ENCODE measurements around the gene AFF3. TPM values are rescaled to one million over a fixed set of nuclear protein-coding genes. Genes with fewer than 3 reads are reported as not detected.

AFF3 gene
- total and polyA plus RNA-seq, 7 experiments from 2014 or later, result 3.0 to 24.1 (median 19.8) TPM

DNA sequence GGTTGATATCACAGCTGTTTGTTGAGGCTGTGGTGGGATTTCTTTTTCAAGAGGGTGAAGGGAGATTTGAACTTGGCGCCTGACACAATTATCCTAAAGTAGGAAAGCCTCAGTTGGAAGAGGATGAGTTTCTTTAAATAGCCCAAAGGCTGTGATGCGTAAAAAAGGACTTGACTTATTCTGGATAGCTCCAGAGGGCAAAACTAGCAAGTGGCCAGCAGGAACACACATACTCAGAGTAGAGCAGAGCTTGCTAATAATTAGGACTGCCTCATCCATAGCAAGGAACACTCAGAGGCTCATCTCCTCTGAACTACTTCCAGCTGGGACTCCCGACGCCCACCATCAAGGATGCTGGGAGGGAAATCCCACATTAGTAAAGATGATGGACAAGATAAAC, 74.0 kb downstream of the AFF3 start:
- DNase-seq (no peak), ATAC-seq (no peak)
- Mint-ChIP-seq H3K4me1 (peaks cover 0 to 13% (median 7%) of the 10 kb centered on the region in 7 donors), H3K9me3 (peaks cover 0 to 8% (median 2%) of the 10 kb centered on the region in 11 donors), H3K36me3 (peaks cover 0 to 8% (median 3%) of the 10 kb centered on the region in 5 donors), H3K27ac (no peak overlapping the region), H3K27me3 (peaks cover 0 to 15% (median 0%) of the 10 kb centered on the region in 5 donors), H3K4me3 (no peak overlapping the region)
- Histone ChIP-seq H3K36me3 (ENCODE audit: control insufficient read depth in 2 of 3, insufficient read depth in 3 of 3, low read length in 3 of 3) (no peaks in the 10 kb centered on the region), H3K4me1 (ENCODE audit: control insufficient read depth in 2 of 2, insufficient read depth in 2 of 2, low read length in 2 of 2) (no peaks in the 10 kb centered on the region), H3K27me3 (ENCODE audit: control insufficient read depth in 2 of 2, insufficient read depth in 2 of 2, low read length in 2 of 2) (no peaks in the 10 kb centered on the region), H3K27ac (ENCODE audit: low read depth, low read length) (no peak overlapping the region), H3K9me3 (ENCODE audit: control insufficient read depth in 2 of 3, low read length in 3 of 3) (no peaks in the 10 kb centered on the region), H3K4me3 (ENCODE audit: low read length) (no peak overlapping the region)
- CTCF ChIA-PET, result no interaction called here
- intact Hi-C loops (cut with micrococcal nuclease), result no loop called here
- POLR2A ChIA-PET, result no interaction called here

GRCh38 chr2:100067784-100068183, 74.6 kb downstream of the AFF3 start:
- Mint-ChIP-seq H3K4me3 (no peak overlapping the region), H3K4me1 (peaks cover 0 to 13% (median 6%) of the 10 kb centered on the region in 7 donors), H3K27ac (no peak overlapping the region), H3K9me3 (peaks cover 0 to 9% (median 3%) of the 10 kb centered on the region in 11 donors), H3K36me3 (peaks cover 0 to 12% (median 3%) of the 10 kb centered on the region in 5 donors), H3K27me3 (peaks cover 0 to 15% (median 0%) of the 10 kb centered on the region in 5 donors)
- Histone ChIP-seq H3K4me1 (ENCODE audit: control insufficient read depth in 2 of 2, insufficient read depth in 2 of 2, low read length in 2 of 2) (no peaks in the 10 kb centered on the region), H3K9me3 (ENCODE audit: control insufficient read depth in 2 of 3, low read length in 3 of 3) (no peaks in the 10 kb centered on the region), H3K27me3 (ENCODE audit: control insufficient read depth in 2 of 2, insufficient read depth in 2 of 2, low read length in 2 of 2) (no peaks in the 10 kb centered on the region), H3K27ac (ENCODE audit: low read depth, low read length) (no peak overlapping the region), H3K36me3 (ENCODE audit: control insufficient read depth in 2 of 3, insufficient read depth in 3 of 3, low read length in 3 of 3) (no peaks in the 10 kb centered on the region), H3K4me3 (ENCODE audit: low read length) (no peak overlapping the region)
- DNase-seq (no peak), ATAC-seq (no peak)
- CTCF ChIA-PET, result no interaction called here
- POLR2A ChIA-PET, result interaction anchor here (0.6 kb wide), 1 partner anchor 1621 kb away, joined by 3 read pairs; no protein-coding TSS in a partner anchor
- intact Hi-C loops (cut with micrococcal nuclease), result no loop called here

DNA sequence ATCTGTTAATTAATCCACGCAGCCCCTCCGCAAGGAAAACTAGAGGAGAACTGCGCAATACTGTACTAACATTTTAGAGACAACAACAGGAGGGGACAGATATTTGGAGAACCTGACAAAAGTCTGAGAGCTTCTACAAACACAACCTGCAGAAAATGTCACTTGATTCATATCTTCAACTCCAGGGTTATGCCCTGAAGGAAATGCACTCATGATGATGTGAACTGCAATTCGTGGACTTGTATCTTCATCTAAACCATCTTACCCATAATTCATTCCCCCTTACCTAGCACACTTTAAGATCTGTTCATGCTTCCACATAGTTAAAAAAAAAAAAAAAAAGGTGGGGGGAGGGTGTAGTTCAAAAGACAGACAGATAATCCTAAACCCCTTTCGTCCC, 75.5 kb downstream of the AFF3 start:
- no peak overlapping the region for H3K4me3 ChIP-seq (ENCODE audit: low read length)
- H3K27ac ChIP-seq (ENCODE audit: low read depth, low read length), result no peak overlapping the region
- DNase-seq, result no peak
- Mint-ChIP-seq H3K27me3 (peaks cover 0 to 15% (median 0%) of the 10 kb centered on the region in 5 donors), H3K4me3 (no peak overlapping the region), H3K36me3 (peaks cover 0 to 18% (median 13%) of the 10 kb centered on the region in 5 donors), H3K4me1 (peaks cover 0 to 12% (median 5%) of the 10 kb centered on the region in 7 donors), H3K27ac (no peak overlapping the region), H3K9me3 (peaks cover 0 to 12% (median 3%) of the 10 kb centered on the region in 11 donors)
- no peaks in the 10 kb centered on the region for H3K36me3 ChIP-seq (ENCODE audit: control insufficient read depth in 2 of 3, insufficient read depth in 3 of 3, low read length in 3 of 3)
- no peaks in the 10 kb centered on the region for H3K27me3 ChIP-seq (ENCODE audit: control insufficient read depth in 2 of 2, insufficient read depth in 2 of 2, low read length in 2 of 2)
- CTCF ChIA-PET, result no interaction called here
- POLR2A ChIA-PET, result no interaction called here
- intact Hi-C loops (cut with micrococcal nuclease), result no loop called here
- no peak for ATAC-seq
- no peaks in the 10 kb centered on the region for H3K9me3 ChIP-seq (ENCODE audit: control insufficient read depth in 2 of 3, low read length in 3 of 3)
- no peaks in the 10 kb centered on the region for H3K4me1 ChIP-seq (ENCODE audit: control insufficient read depth in 2 of 2, insufficient read depth in 2 of 2, low read length in 2 of 2)

DNA sequence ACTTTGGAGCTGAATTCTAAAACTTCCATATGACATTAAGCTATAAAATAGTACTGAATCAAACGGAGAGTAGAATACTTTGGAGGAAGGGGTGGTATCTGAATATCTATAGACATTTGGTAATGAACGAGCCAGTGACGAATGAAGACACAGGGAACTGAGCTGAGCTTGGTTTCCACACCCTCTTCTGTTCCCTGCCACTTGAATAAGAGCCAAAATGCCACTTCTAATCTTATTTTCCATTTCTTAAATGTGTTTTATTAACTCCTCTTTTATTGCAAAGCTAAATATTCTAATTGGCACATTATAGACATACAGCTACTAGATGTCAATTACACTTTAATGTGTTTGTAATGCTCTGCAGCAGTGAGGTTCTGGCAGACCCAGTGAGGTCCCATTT, 76.1 kb downstream of the AFF3 start:
- intact Hi-C loops (cut with micrococcal nuclease), result no loop called here
- POLR2A ChIA-PET, result interaction anchor here (0.6 kb wide), 1 partner anchor 569 kb away, joined by 3 read pairs; no protein-coding TSS in a partner anchor
- no peak for DNase-seq
- no peak for ATAC-seq
- Mint-ChIP-seq H3K36me3 (peaks cover 0 to 18% (median 14%) of the 10 kb centered on the region in 5 donors), H3K9me3 (peaks cover 0 to 12% (median 3%) of the 10 kb centered on the region in 11 donors), H3K27me3 (peaks cover 0 to 15% (median 0%) of the 10 kb centered on the region in 5 donors), H3K27ac (no peak overlapping the region), H3K4me1 (peaks cover 0 to 10% (median 4%) of the 10 kb centered on the region in 7 donors), H3K4me3 (no peak overlapping the region)
- H3K9me3 ChIP-seq (ENCODE audit: control insufficient read depth in 2 of 3, low read length in 3 of 3), result no peaks in the 10 kb centered on the region
- H3K4me3 ChIP-seq (ENCODE audit: low read length), result no peak overlapping the region
- H3K27ac ChIP-seq (ENCODE audit: low read depth, low read length), result no peak overlapping the region
- no peaks in the 10 kb centered on the region for H3K36me3 ChIP-seq (ENCODE audit: control insufficient read depth in 2 of 3, insufficient read depth in 3 of 3, low read length in 3 of 3)
- H3K4me1 ChIP-seq (ENCODE audit: control insufficient read depth in 2 of 2, insufficient read depth in 2 of 2, low read length in 2 of 2), result peaks cover 0 to 2% of the 10 kb centered on the region in 2 donors
- CTCF ChIA-PET, result no interaction called here
- no peaks in the 10 kb centered on the region for H3K27me3 ChIP-seq (ENCODE audit: control insufficient read depth in 2 of 2, insufficient read depth in 2 of 2, low read length in 2 of 2)

DNA sequence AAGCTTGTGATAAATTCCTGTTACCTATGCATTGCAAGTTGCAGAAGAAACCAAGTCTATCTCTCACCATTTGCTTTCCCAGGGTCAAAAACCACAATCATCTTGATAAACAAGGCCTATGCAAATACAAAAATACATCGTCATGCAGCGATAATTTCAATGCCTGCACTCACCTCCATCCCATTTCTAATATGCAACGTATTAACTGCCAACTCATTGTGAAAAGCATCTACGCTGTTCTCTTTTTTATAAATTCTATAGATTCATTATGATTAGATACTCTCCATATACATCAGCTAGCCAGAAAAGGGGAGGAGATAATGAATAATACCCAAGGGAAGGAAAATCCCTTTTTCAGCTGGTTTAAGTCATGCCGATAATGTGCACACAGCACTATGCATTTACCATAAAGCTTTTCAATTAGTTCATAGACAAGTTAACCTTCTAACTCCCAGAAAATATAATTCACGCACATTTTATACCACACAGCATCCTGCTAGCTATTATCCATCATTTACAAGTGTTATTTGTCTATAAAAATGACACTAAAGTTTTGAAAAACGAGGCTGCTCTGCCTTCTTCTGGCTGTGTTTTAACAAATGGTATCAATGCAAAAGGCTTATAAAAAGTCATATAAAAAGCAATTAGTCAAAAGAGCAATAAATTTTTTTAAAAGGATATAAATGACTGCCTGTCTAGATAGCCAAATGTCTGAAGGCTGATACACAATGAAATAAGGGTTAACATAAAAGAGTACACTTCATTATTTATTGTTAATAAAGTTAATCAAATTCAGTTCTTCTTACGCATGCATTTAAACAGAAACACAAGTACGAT, 77.6 kb downstream of the AFF3 start:
- Mint-ChIP-seq H3K9me3 (peaks cover 0 to 12% (median 3%) of the 10 kb centered on the region in 11 donors), H3K4me3 (no peak overlapping the region), H3K27ac (no peak overlapping the region), H3K27me3 (peaks cover 0 to 15% (median 0%) of the 10 kb centered on the region in 5 donors), H3K36me3 (peaks cover 0 to 18% (median 14%) of the 10 kb centered on the region in 5 donors), H3K4me1 (peaks cover 5 to 16% (median 11%) of the 10 kb centered on the region in 7 donors)
- intact Hi-C loops (cut with micrococcal nuclease), result no loop called here
- ATAC-seq (no peak), DNase-seq (no peak)
- no peak overlapping the region for H3K4me3 ChIP-seq (ENCODE audit: low read length)
- no peaks in the 10 kb centered on the region for H3K36me3 ChIP-seq (ENCODE audit: control insufficient read depth in 2 of 3, insufficient read depth in 3 of 3, low read length in 3 of 3)
- H3K9me3 ChIP-seq (ENCODE audit: control insufficient read depth in 2 of 3, low read length in 3 of 3), result no peaks in the 10 kb centered on the region
- H3K4me1 ChIP-seq (ENCODE audit: control insufficient read depth in 2 of 2, insufficient read depth in 2 of 2, low read length in 2 of 2), result peaks cover 5 to 9% of the 10 kb centered on the region in 2 donors
- H3K27me3 ChIP-seq (ENCODE audit: control insufficient read depth in 2 of 2, insufficient read depth in 2 of 2, low read length in 2 of 2), result no peaks in the 10 kb centered on the region
- no peak overlapping the region for H3K27ac ChIP-seq (ENCODE audit: low read depth, low read length)
- CTCF ChIA-PET, result interaction anchor here (0.6 kb wide), 1 partner anchor 61 kb away, joined by 3 read pairs; no protein-coding TSS in a partner anchor
- POLR2A ChIA-PET, result no interaction called here

DNA sequence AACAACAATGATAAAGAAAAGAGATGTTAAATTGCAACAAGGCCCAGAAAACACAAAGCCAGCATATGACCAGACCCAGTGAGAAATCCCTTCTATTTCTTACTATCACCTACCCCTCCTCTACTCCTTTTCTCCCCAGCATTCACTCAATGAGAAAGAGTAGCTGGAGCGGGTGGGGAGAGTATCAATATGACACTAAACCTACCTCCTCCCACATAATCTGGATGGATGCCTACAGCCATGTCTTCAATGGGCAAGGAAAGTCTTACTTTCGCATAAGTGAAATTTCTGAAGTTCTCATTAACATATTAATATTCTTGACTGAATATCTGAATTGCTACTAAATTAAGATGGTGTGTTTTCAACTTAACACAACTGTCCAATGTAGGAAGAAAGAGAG, 78.2 kb downstream of the AFF3 start:
- H3K27ac ChIP-seq (ENCODE audit: low read depth, low read length), result no peak overlapping the region
- Mint-ChIP-seq H3K27me3 (peaks cover 0 to 15% (median 0%) of the 10 kb centered on the region in 5 donors), H3K27ac (peak overlapping the region in 1 of 9 donors; percentile 48), H3K36me3 (peaks cover 0 to 18% (median 14%) of the 10 kb centered on the region in 5 donors), H3K4me3 (no peak overlapping the region), H3K4me1 (peaks cover 5 to 23% (median 13%) of the 10 kb centered on the region in 7 donors), H3K9me3 (peaks cover 0 to 12% (median 3%) of the 10 kb centered on the region in 11 donors)
- POLR2A ChIA-PET, result no interaction called here
- no peaks in the 10 kb centered on the region for H3K9me3 ChIP-seq (ENCODE audit: control insufficient read depth in 2 of 3, low read length in 3 of 3)
- intact Hi-C loops (cut with micrococcal nuclease), result no loop called here
- CTCF ChIA-PET, result no interaction called here
- no peak for DNase-seq
- no peak for ATAC-seq
- H3K4me3 ChIP-seq (ENCODE audit: low read length), result no peak overlapping the region
- no peaks in the 10 kb centered on the region for H3K36me3 ChIP-seq (ENCODE audit: control insufficient read depth in 2 of 3, insufficient read depth in 3 of 3, low read length in 3 of 3)
- no peaks in the 10 kb centered on the region for H3K27me3 ChIP-seq (ENCODE audit: control insufficient read depth in 2 of 2, insufficient read depth in 2 of 2, low read length in 2 of 2)
- peaks cover 9% of the 10 kb centered on the region in 2 donors for H3K4me1 ChIP-seq (ENCODE audit: control insufficient read depth in 2 of 2, insufficient read depth in 2 of 2, low read length in 2 of 2)
